Endothelial cell of umbilical vein (primary cell): ENCODE results near the gene ASB2. TPM values are rescaled to one million over a fixed set of nuclear protein-coding genes. Genes with fewer than 3 reads are reported as not detected.

Experiments
- BruUV-seq: library from RNA; stranded (reverse); fragments of 400-500 nt; replicated peaks from 2 replicates; lab custom pipeline; 2021; lab: Mats Ljungman, UMichigan
- CTCF ChIA-PET: fragments of 300-600, 350-600 bp; sonication (Branson Sonifier 250); formaldehyde crosslinking; loops from one replicate; lab custom pipeline; 2021; ENCODE audit warnings: antibody characterized with exemption, inconsistent platforms; lab: Charles Lee
- POLR2A ChIA-PET: fragments of 300-600, 350-600 bp; sonication (Branson Sonifier 250); formaldehyde crosslinking; loops from one replicate; lab custom pipeline; 2021; ENCODE audit warnings: antibody characterized with exemption, inconsistent platforms; lab: Charles Lee
- DNase-seq: peaks from one replicate; pipeline ENCODE4 v3.0.0-alpha.2; 2011; ENCODE audit warnings: low read depth, low spot score
- FAIRE-seq: peaks from 2 replicates; lab custom pipeline; 2011; peaks lifted over from hg19 to GRCh38; lab: Jason Lieb, UNC
- H2AFZ ChIP-seq: 2 replicates; pipeline ENCODE4 v1.6.0; 2012; ENCODE audit warnings: low read depth, low read length, control low read depth, inconsistent platforms
- H3K27ac ChIP-seq: 2 replicates; pipeline ENCODE4 v1.5.1; 2011; ENCODE audit warnings: low read depth, mild to moderate bottlenecking, control low read depth, low read length, moderate library complexity; ENCODE audit not compliant: insufficient read depth
- H3K27me3 ChIP-seq, 2 experiments: 2 replicates each; pipeline versions ENCODE4 v1.6.0 to v1.6.1; 2011; ENCODE audit warnings: low read length in 2 of 2, mixed read lengths in 1 of 2; ENCODE audit not compliant: control insufficient read depth in 2 of 2, insufficient read depth in 2 of 2
- H3K36me3 ChIP-seq, 2 experiments: 2 replicates in 1 of 2; 3 replicates in 1 of 2; pipeline ENCODE4 v1.5.1; 2011; ENCODE audit warnings: low read length in 2 of 2, mild to moderate bottlenecking in 1 of 2, moderate library complexity in 1 of 2; ENCODE audit not compliant: control insufficient read depth in 2 of 2, insufficient read depth in 2 of 2; ENCODE audit errors: extremely low read depth in 1 of 2
- H3K4me1 ChIP-seq: 3 replicates; pipeline ENCODE4 v1.5.1; 2011; ENCODE audit warnings: mild to moderate bottlenecking, low read length; ENCODE audit not compliant: control insufficient read depth, insufficient read depth; ENCODE audit errors: extremely low read depth
- H3K4me2 ChIP-seq: 2 replicates; pipeline ENCODE4 v1.6.1; 2011; ENCODE audit warnings: low read length, control low read depth, mixed read lengths; ENCODE audit not compliant: insufficient read depth
- H3K4me3 ChIP-seq, 3 experiments: fragments of 200-600 bp in 1 of 3; sonication (generic), shearing (Covaris generic) in 1 of 3; replicated peaks in 1 of 3; 2 replicates each; pipeline ENCODE4 v1.5.1; 2011 to 2016; ENCODE audit warnings: control low read depth in 3 of 3, low read length in 3 of 3, mild to moderate bottlenecking in 2 of 3, inconsistent platforms in 1 of 3, low read depth in 1 of 3, moderate library complexity in 1 of 3; ENCODE audit not compliant: insufficient read depth in 1 of 3
- H3K79me2 ChIP-seq: 2 replicates; pipeline ENCODE4 v1.6.0; 2012; ENCODE audit warnings: low read length, inconsistent platforms; ENCODE audit not compliant: control insufficient read depth, insufficient read depth
- H3K9ac ChIP-seq: replicated peaks from 2 replicates; pipeline ENCODE3; 2011; ENCODE audit warnings: low read length, control low read depth; ENCODE audit not compliant: insufficient read depth; ENCODE audit errors: extremely low read depth
- H3K9me1 ChIP-seq: replicated peaks from 3 replicates; pipeline ENCODE4 v1.6.0; 2011; ENCODE audit warnings: mild to moderate bottlenecking, low read length; ENCODE audit not compliant: control insufficient read depth, insufficient read depth; ENCODE audit errors: extremely low read depth
- H3K9me3 ChIP-seq: replicated peaks from 2 replicates; pipeline ENCODE4 v1.5.1; 2012; ENCODE audit warnings: low read length, inconsistent platforms; ENCODE audit not compliant: control insufficient read depth, insufficient read depth
- H4K20me1 ChIP-seq: replicated peaks from 2 replicates; pipeline ENCODE3; 2011; ENCODE audit warnings: mild to moderate bottlenecking, low read length; ENCODE audit not compliant: control insufficient read depth, insufficient read depth; ENCODE audit errors: extremely low read depth
- EZH2 ChIP-seq: IDR thresholded peaks from 2 replicates; pipeline ENCODE4 v1.6.1; 2012; ENCODE audit warnings: borderline replicate concordance, low read depth, mild to moderate bottlenecking, moderate library complexity, low read length, inconsistent platforms; ENCODE audit not compliant: severe bottlenecking
- FOS ChIP-seq: IDR thresholded peaks from 2 replicates; pipeline ENCODE4 v1.6.1; 2011; ENCODE audit warnings: mild to moderate bottlenecking, low read length, moderate library complexity, borderline replicate concordance; ENCODE audit not compliant: insufficient read depth
- GATA2 ChIP-seq: IDR thresholded peaks from 2 replicates; pipeline ENCODE4 v1.7.0; 2011; ENCODE audit warnings: low read depth, mild to moderate bottlenecking, moderate library complexity, mixed read lengths, low read length; ENCODE audit not compliant: insufficient read length, insufficient read depth
- JUN ChIP-seq: IDR thresholded peaks from 2 replicates; pipeline ENCODE4 v1.6.1; 2011; ENCODE audit warnings: borderline replicate concordance, low read depth; ENCODE audit not compliant: insufficient read length, insufficient read depth
- MYC ChIP-seq: IDR thresholded peaks from one replicate; pipeline ENCODE4 v1.6.1; 2011; ENCODE audit warnings: mild to moderate bottlenecking, low read depth, low read length
- POLR2A ChIP-seq: IDR thresholded peaks from 2 replicates; pipeline ENCODE4 v1.6.1; 2012; ENCODE audit warnings: low read depth, mild to moderate bottlenecking, control low read depth, low read length
- dilution Hi-C: fragments of 300-500 bp; cut with MboI; formaldehyde crosslinking; loops from one replicate; pipeline ENCODE4 v1.15.0; 2019; ENCODE audit warnings: low sequenced_read_pairs; ENCODE audit not compliant: extremely low pct_ligation_motif_present
- intact Hi-C: fragments of 100-400 bp; cut with micrococcal nuclease; formaldehyde crosslinking; loops from one replicate; pipeline ENCODE4 v1.10.0; 2022
- polyA plus RNA-seq, 4 experiments: library from polyadenylated mRNA; depleted of rRNA in 3 of 4; stranded (reverse) in 3 of 4; unstranded in 1 of 4; fragments of >200 nt; gene quantifications; 2 replicates each; pipeline versions ENCODE4 v1.2.1 to v1.2.3, GENCODE V29; 2011 to 2012; ENCODE audit warnings: missing spikeins in 1 of 4
- total RNA-seq: library from RNA; stranded (reverse); gene quantifications from 2 replicates; pipeline ENCODE4 v1.2.3, GENCODE V29; 2021
- TF ChIP-seq, protein P1 (sequence below): IDR thresholded peaks from 2 replicates; pipeline ENCODE4 v1.6.1; 2011; ENCODE audit not compliant: insufficient read depth, insufficient read length
- TF ChIP-seq, protein P2 (sequence below), 2 donors: IDR thresholded peaks; 1 replicate in 1 of 2; 2 replicates in 1 of 2; pipeline ENCODE4 v1.5.1; 2011; ENCODE audit warnings: low read length in 2 of 2, mild to moderate bottlenecking in 2 of 2, moderate library complexity in 2 of 2, control low read depth in 1 of 2, inconsistent platforms in 1 of 2, low read depth in 1 of 2; ENCODE audit not compliant: insufficient read depth in 1 of 2; ENCODE audit errors: extremely low read depth in 1 of 2

Gene ASB2
- total and polyA plus RNA-seq, 2 donors (not counting 3 experiments of a cell fraction or from before 2014, with no cell fraction given): not detected

GRCh38 chr14:93889739-93890483 is 86.5 kb downstream of the ASB2 start:
- no peak for FAIRE-seq

More at GRCh38 chr14:93889739-93890483, 86.5 kb downstream of the ASB2 start:
- intact Hi-C loops: loop anchor here (5.0 kb wide), 1 partner anchor 773 kb away; the partner anchor contains the start of gene ITPK1
- no peak for TF ChIP-seq FOS
- TF ChIP-seq EZH2: no peak
- TF ChIP-seq, protein P1, sequence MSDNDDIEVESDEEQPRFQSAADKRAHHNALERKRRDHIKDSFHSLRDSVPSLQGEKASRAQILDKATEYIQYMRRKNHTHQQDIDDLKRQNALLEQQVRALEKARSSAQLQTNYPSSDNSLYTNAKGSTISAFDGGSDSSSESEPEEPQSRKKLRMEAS: no peak
- no peak for TF ChIP-seq JUN
- TF ChIP-seq GATA2: no peak
- TF ChIP-seq, protein P2, sequence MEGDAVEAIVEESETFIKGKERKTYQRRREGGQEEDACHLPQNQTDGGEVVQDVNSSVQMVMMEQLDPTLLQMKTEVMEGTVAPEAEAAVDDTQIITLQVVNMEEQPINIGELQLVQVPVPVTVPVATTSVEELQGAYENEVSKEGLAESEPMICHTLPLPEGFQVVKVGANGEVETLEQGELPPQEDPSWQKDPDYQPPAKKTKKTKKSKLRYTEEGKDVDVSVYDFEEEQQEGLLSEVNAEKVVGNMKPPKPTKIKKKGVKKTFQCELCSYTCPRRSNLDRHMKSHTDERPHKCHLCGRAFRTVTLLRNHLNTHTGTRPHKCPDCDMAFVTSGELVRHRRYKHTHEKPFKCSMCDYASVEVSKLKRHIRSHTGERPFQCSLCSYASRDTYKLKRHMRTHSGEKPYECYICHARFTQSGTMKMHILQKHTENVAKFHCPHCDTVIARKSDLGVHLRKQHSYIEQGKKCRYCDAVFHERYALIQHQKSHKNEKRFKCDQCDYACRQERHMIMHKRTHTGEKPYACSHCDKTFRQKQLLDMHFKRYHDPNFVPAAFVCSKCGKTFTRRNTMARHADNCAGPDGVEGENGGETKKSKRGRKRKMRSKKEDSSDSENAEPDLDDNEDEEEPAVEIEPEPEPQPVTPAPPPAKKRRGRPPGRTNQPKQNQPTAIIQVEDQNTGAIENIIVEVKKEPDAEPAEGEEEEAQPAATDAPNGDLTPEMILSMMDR (IDR thresholded peaks at IDR 0.05; ENCODE audit: extremely low read depth in 1 of 2, insufficient read depth in 1 of 2, low read depth in 1 of 2, low read length in 2 of 2): no peak
- TF ChIP-seq MYC: no peak
- TF ChIP-seq POLR2A: no peak
- Histone ChIP-seq H3K9me1 (no peaks in the 10 kb centered on the region), H2AFZ (no peak overlapping the region), H3K27ac (no peak overlapping the region), H3K4me2 (no peak overlapping the region), H3K27me3 (no peaks in the 10 kb centered on the region), H3K79me2 (no peaks in the 10 kb centered on the region), H3K9ac (no peak overlapping the region), H3K4me3 (no peak overlapping the region), H3K36me3 (no peaks in the 10 kb centered on the region), H3K9me3 (no peaks in the 10 kb centered on the region), H3K4me1 (no peaks in the 10 kb centered on the region), H4K20me1 (no peaks in the 10 kb centered on the region)
- ChIA-PET CTCF (no interaction called here), POLR2A (no interaction called here)
- DNase-seq: no peak
- no TSS peak for BruUV-seq
- dilution Hi-C loops: no loop called here
